Measurements from ENCODE around the gene REM2.
A peak's percentile ranks its signal among the peaks of the same experiment; 100 is the strongest.

The REM2 gene

GRCh38 chr14:22898302-22899090, 15.5 kb downstream of the REM2 start:
- peaks cover 0 to 8% (median 2%) of the 10 kb centered on the region in 4 donors for H3K4me1 ChIP-seq
- no peaks in the 10 kb centered on the region for H3K27me3 ChIP-seq
- H3K36me3 ChIP-seq, result peaks cover 25 to 33% (median 27%) of the 10 kb centered on the region in 3 donors
- DNase-seq, result peak in 1 of 2 donors; percentile 28
- H3K9me3 ChIP-seq, result no peaks in the 10 kb centered on the region
- intact Hi-C loops (cut with DNase I; ENCODE audit: low total_unique reads), result no loop called here
- TF ChIP-seq CTCF (IDR thresholded peaks at IDR 0.05), result no peak
- H3K4me3 ChIP-seq, result no peak overlapping the region
- H3K27ac ChIP-seq, result peak overlapping the region; percentile 11 to 54

GRCh38 chr14:22900081-22900799, 17.2 kb downstream of the REM2 start:
- DNase-seq, result peak in 1 of 2 donors; percentile 51
- H3K27me3 ChIP-seq, result no peaks in the 10 kb centered on the region
- intact Hi-C loops (cut with DNase I; ENCODE audit: low total_unique reads), result no loop called here
- no peaks in the 10 kb centered on the region for H3K9me3 ChIP-seq
- peaks cover 43 to 50% (median 44%) of the 10 kb centered on the region in 3 donors for H3K36me3 ChIP-seq
- peak overlapping the region; percentile 54 for H3K27ac ChIP-seq
- TF ChIP-seq CTCF (IDR thresholded peaks at IDR 0.05), result peak; percentile 39 to 63
- no peak overlapping the region for H3K4me3 ChIP-seq
- peaks cover 0 to 8% (median 2%) of the 10 kb centered on the region in 4 donors for H3K4me1 ChIP-seq

GRCh38 chr14:22901799-22902198, 18.8 kb downstream of the REM2 start:
- no peak overlapping the region for H3K4me3 ChIP-seq
- H3K36me3 ChIP-seq, result peaks cover 58 to 66% (median 60%) of the 10 kb centered on the region in 3 donors
- no peak for TF ChIP-seq CTCF (IDR thresholded peaks at IDR 0.05)
- DNase-seq, result peak in 1 of 2 donors; percentile 28
- H3K9me3 ChIP-seq, result no peaks in the 10 kb centered on the region
- no peak overlapping the region for H3K27ac ChIP-seq
- no peaks in the 10 kb centered on the region for H3K27me3 ChIP-seq
- H3K4me1 ChIP-seq, result peaks cover 0 to 8% (median 2%) of the 10 kb centered on the region in 4 donors
- intact Hi-C loops (cut with DNase I; ENCODE audit: low total_unique reads), result no loop called here

GRCh38 chr14:22903742-22904087, 20.7 kb downstream of the REM2 start:
- no peak overlapping the region for H3K4me3 ChIP-seq
- H3K9me3 ChIP-seq, result no peaks in the 10 kb centered on the region
- no peak overlapping the region for H3K27ac ChIP-seq
- peaks cover 77 to 85% (median 79%) of the 10 kb centered on the region in 3 donors for H3K36me3 ChIP-seq
- peak in 1 of 2 donors; percentile 3 for DNase-seq
- intact Hi-C loops (cut with DNase I; ENCODE audit: low total_unique reads), result no loop called here
- H3K27me3 ChIP-seq, result no peaks in the 10 kb centered on the region
- H3K4me1 ChIP-seq, result peaks cover 0 to 2% (median under 1%) of the 10 kb centered on the region in 4 donors
- TF ChIP-seq CTCF (IDR thresholded peaks at IDR 0.05), result no peak

- no peak overlapping the region for H3K4me3 ChIP-seq
- DNase-seq, result peak in 1 of 2 donors; percentile 16
- H3K4me1 ChIP-seq, result no peaks in the 10 kb centered on the region
- H3K9me3 ChIP-seq, result no peaks in the 10 kb centered on the region
- peaks cover 84 to 98% (median 95%) of the 10 kb centered on the region in 3 donors for H3K36me3 ChIP-seq
- no peak for TF ChIP-seq CTCF (IDR thresholded peaks at IDR 0.05)
- H3K27ac ChIP-seq, result no peak overlapping the region
- no peaks in the 10 kb centered on the region for H3K27me3 ChIP-seq
- intact Hi-C loops (cut with DNase I; ENCODE audit: low total_unique reads), result no loop called here
Observed at GRCh38 chr14:22905627-22906026, 22.6 kb downstream of the REM2 start.
